ENCODE results near the gene GRXCR1. TPM values are rescaled to one million over a fixed set of nuclear protein-coding genes. Genes with fewer than 3 reads are reported as not detected.

Gene GRXCR1
- total RNA-seq, 1 donor from 2014 or later = not detected

DNA sequence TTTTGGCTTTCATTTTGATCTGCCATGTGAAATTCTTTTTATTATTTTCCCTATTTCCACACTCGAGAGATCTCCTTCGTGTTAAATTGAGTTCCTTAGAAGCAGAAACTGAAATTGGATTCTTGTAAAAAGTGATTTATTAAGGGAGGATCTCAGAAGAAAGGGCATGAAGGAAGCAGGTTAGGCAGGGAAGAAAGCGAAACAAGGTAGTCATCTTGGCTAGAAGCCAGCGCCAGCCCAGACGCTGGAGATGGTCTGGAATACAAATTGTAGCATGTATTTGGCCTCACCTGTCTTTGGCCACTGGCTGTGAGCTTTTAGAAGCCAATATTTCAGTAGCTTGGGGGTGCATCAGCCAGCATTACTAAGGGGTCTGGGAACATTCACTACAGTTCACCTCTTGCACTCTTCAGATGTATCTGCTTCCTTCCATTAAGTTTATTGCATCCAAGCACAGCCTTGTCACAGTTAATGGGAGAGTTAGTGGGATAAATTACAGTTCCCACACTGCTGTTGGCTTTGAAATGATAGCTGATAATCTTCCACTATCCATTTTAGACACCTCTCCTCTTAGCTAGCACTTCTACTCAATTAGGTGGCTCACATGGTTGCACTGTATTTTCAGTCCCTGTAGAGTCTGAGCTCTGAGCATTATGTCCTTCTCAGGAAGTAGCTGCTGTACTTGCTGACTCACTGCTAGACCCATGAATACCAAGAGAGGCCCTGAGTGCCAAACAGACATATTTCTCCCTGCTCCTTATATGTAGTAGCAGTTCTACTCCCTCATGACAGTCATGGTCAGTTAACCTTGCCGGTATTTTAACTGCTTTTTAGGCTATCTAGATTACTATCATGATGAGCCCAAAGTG, 14.6 kb downstream of the GRXCR1 start:
- Mint-ChIP-seq H3K27ac (ENCODE audit: unreplicated experiment) (no peak overlapping the region), H3K27me3 (ENCODE audit: unreplicated experiment) (no peaks in the 10 kb centered on the region), H3K4me3 (ENCODE audit: unreplicated experiment) (no peak overlapping the region), H3K9me3 (ENCODE audit: unreplicated experiment) (no peaks in the 10 kb centered on the region), H3K36me3 (ENCODE audit: low read depth, unreplicated experiment) (no peaks in the 10 kb centered on the region), H3K4me1 (ENCODE audit: unreplicated experiment) (no peaks in the 10 kb centered on the region)
- DNase-seq (ENCODE audit: low spot score) = no peak
- TF ChIP-seq, protein P1, sequence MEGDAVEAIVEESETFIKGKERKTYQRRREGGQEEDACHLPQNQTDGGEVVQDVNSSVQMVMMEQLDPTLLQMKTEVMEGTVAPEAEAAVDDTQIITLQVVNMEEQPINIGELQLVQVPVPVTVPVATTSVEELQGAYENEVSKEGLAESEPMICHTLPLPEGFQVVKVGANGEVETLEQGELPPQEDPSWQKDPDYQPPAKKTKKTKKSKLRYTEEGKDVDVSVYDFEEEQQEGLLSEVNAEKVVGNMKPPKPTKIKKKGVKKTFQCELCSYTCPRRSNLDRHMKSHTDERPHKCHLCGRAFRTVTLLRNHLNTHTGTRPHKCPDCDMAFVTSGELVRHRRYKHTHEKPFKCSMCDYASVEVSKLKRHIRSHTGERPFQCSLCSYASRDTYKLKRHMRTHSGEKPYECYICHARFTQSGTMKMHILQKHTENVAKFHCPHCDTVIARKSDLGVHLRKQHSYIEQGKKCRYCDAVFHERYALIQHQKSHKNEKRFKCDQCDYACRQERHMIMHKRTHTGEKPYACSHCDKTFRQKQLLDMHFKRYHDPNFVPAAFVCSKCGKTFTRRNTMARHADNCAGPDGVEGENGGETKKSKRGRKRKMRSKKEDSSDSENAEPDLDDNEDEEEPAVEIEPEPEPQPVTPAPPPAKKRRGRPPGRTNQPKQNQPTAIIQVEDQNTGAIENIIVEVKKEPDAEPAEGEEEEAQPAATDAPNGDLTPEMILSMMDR (IDR thresholded peaks at IDR 0.05; ENCODE audit: unreplicated experiment) = no peak

DNA sequence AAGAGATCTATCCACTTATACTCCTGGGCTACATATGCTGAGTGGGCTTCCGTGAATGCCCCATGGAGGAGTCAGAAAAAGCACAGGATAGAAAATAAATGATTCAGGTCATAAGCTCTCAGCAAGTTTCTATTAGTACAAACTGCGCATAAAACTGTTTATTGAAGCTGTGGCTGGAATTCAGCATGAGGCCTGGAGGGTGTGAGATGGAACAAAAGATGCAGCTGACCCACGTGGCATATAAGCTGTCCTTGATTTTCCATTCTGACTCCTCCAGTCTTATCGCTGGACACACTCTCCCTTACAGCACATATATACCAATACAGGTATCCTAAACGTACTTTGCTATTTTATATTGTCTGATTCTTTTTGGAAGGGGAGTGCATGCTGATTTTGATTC, 17.9 kb downstream of the GRXCR1 start:
- no peak for DNase-seq (ENCODE audit: low spot score)
- Mint-ChIP-seq H3K36me3 (ENCODE audit: low read depth, unreplicated experiment) (no peaks in the 10 kb centered on the region), H3K4me3 (ENCODE audit: unreplicated experiment) (no peak overlapping the region), H3K27ac (ENCODE audit: unreplicated experiment) (no peak overlapping the region), H3K27me3 (ENCODE audit: unreplicated experiment) (no peaks in the 10 kb centered on the region), H3K4me1 (ENCODE audit: unreplicated experiment) (no peaks in the 10 kb centered on the region), H3K9me3 (ENCODE audit: unreplicated experiment) (no peaks in the 10 kb centered on the region)
- TF ChIP-seq, protein P1 (IDR thresholded peaks at IDR 0.05; ENCODE audit: unreplicated experiment) = no peak

DNA sequence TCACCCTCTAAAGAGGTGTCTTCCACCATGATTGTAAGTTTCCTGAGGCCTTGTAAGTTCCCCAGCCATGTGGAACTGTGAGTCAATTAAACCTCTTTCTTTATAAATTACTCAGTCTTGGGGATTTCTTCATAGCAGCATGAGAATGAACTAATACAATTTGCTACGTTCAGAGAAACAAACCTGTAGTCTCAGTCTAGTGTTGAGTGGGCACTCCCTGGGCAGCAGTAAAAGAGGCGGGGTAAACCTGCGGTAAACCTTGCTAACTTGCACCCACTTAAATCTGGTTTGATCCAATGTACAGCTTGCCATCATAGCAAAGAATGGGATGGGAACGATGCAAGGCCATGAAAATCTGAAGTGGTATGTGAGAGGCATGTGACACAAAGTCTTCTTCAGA, 22.4 kb downstream of the GRXCR1 start:
- TF ChIP-seq, protein P1 (IDR thresholded peaks at IDR 0.05; ENCODE audit: unreplicated experiment) = no peak
- no peaks in the 10 kb centered on the region for H3K36me3 Mint-ChIP-seq (ENCODE audit: low read depth, unreplicated experiment)
- H3K27ac Mint-ChIP-seq (ENCODE audit: unreplicated experiment) = no peak overlapping the region
- peaks cover 2% of the 10 kb centered on the region for H3K27me3 Mint-ChIP-seq (ENCODE audit: unreplicated experiment)
- H3K4me3 Mint-ChIP-seq (ENCODE audit: unreplicated experiment) = no peak overlapping the region
- no peaks in the 10 kb centered on the region for H3K9me3 Mint-ChIP-seq (ENCODE audit: unreplicated experiment)
- no peaks in the 10 kb centered on the region for H3K4me1 Mint-ChIP-seq (ENCODE audit: unreplicated experiment)
- DNase-seq (ENCODE audit: low spot score) = no peak

DNA sequence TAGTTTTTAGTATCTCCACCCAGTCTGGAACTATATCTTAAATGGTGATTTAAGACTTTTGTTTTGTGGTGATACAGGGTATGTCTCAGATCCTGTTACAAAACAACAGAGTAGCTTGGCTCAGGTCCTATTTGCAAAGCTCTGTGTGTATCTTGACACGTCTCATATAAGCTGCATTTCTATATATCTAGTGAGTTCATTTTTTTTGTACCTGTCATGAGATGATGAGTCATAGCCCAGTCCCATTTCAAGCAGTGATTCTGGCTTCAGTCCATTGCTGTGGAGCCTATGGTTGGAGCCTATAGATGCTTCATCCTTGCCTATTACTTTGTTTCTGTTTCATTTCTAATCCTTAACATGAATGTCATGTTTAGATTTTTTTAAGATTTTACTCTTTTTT, 23.0 kb downstream of the GRXCR1 start:
- H3K4me3 Mint-ChIP-seq (ENCODE audit: unreplicated experiment) = no peak overlapping the region
- H3K9me3 Mint-ChIP-seq (ENCODE audit: unreplicated experiment) = no peaks in the 10 kb centered on the region
- no peaks in the 10 kb centered on the region for H3K36me3 Mint-ChIP-seq (ENCODE audit: low read depth, unreplicated experiment)
- H3K4me1 Mint-ChIP-seq (ENCODE audit: unreplicated experiment) = no peaks in the 10 kb centered on the region
- DNase-seq (ENCODE audit: low spot score) = no peak
- H3K27me3 Mint-ChIP-seq (ENCODE audit: unreplicated experiment) = peaks cover 2% of the 10 kb centered on the region
- no peak overlapping the region for H3K27ac Mint-ChIP-seq (ENCODE audit: unreplicated experiment)
- TF ChIP-seq, protein P1 (IDR thresholded peaks at IDR 0.05; ENCODE audit: unreplicated experiment) = no peak

DNA sequence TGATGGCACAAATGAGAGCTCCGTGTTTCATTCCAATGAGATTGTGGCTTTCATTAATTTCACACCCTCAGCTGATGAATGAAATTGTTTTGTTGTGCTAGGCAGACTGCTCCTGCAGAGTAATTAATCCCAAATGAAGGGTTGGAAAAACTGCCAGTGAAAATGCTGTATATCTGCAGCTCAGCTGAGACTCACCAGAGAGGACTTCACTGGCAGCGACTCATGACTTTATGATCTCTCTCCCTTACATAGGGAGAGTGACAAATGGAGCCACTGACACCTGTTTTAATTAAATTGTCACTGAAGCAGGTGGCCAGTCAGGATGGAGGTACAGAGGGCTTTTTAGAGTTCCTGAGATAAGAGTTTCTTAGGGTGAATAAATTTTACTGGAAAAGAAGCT, 24.8 kb downstream of the GRXCR1 start:
- Mint-ChIP-seq H3K27me3 (ENCODE audit: unreplicated experiment) (peaks cover 2% of the 10 kb centered on the region), H3K36me3 (ENCODE audit: low read depth, unreplicated experiment) (no peaks in the 10 kb centered on the region), H3K27ac (ENCODE audit: unreplicated experiment) (no peak overlapping the region), H3K4me1 (ENCODE audit: unreplicated experiment) (no peaks in the 10 kb centered on the region), H3K9me3 (ENCODE audit: unreplicated experiment) (no peaks in the 10 kb centered on the region), H3K4me3 (ENCODE audit: unreplicated experiment) (no peak overlapping the region)
- TF ChIP-seq, protein P1 (IDR thresholded peaks at IDR 0.05; ENCODE audit: unreplicated experiment) = no peak
- DNase-seq (ENCODE audit: low spot score) = no peak
